ENCODE measurements around the gene PYGL. TPM values are rescaled to one million over a fixed set of nuclear protein-coding genes. Genes with fewer than 3 reads are reported as not detected.

PYGL gene
- total and polyA plus RNA-seq, 10 donors, result 14.1 to 302 (median 101) TPM

GRCh38 chr14:50947446-50947845, 3.2 kb upstream of the PYGL start:
- H3K27me3 ChIP-seq (replicated peaks in 1 of 7), result peaks cover 0 to 25% (median 6%) of the 10 kb centered on the region in 7 donors
- H3K4me3 ChIP-seq, result no peak overlapping the region
- H3K4me1 ChIP-seq, result peaks cover 0 to 26% (median 21%) of the 10 kb centered on the region in 6 donors
- intact Hi-C loops (cut with DNase I; ENCODE audit: low total_unique reads), result no loop called here
- no peak overlapping the region for H3K27ac ChIP-seq
- WGBS, 5 donors, result 69 to 89% (median 84%) methylated on average over 4 of the region's 4 CpGs
- DNase-seq, result no peak
- peaks cover 0 to 4% (median 0%) of the 10 kb centered on the region in 8 donors for H3K9me3 ChIP-seq
- no peaks in the 10 kb centered on the region for H3K36me3 ChIP-seq
- TF ChIP-seq POLR2AphosphoS5 (IDR thresholded peaks at IDR 0.05) (no peak), POLR2A (IDR thresholded peaks at IDR 0.05) (no peak)
- TF ChIP-seq, protein P1, sequence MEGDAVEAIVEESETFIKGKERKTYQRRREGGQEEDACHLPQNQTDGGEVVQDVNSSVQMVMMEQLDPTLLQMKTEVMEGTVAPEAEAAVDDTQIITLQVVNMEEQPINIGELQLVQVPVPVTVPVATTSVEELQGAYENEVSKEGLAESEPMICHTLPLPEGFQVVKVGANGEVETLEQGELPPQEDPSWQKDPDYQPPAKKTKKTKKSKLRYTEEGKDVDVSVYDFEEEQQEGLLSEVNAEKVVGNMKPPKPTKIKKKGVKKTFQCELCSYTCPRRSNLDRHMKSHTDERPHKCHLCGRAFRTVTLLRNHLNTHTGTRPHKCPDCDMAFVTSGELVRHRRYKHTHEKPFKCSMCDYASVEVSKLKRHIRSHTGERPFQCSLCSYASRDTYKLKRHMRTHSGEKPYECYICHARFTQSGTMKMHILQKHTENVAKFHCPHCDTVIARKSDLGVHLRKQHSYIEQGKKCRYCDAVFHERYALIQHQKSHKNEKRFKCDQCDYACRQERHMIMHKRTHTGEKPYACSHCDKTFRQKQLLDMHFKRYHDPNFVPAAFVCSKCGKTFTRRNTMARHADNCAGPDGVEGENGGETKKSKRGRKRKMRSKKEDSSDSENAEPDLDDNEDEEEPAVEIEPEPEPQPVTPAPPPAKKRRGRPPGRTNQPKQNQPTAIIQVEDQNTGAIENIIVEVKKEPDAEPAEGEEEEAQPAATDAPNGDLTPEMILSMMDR (IDR thresholded peaks at IDR 0.05 in 8 of 11, conservative IDR thresholded peaks at IDR 0.05 in 3 of 11), result no peak

DNA sequence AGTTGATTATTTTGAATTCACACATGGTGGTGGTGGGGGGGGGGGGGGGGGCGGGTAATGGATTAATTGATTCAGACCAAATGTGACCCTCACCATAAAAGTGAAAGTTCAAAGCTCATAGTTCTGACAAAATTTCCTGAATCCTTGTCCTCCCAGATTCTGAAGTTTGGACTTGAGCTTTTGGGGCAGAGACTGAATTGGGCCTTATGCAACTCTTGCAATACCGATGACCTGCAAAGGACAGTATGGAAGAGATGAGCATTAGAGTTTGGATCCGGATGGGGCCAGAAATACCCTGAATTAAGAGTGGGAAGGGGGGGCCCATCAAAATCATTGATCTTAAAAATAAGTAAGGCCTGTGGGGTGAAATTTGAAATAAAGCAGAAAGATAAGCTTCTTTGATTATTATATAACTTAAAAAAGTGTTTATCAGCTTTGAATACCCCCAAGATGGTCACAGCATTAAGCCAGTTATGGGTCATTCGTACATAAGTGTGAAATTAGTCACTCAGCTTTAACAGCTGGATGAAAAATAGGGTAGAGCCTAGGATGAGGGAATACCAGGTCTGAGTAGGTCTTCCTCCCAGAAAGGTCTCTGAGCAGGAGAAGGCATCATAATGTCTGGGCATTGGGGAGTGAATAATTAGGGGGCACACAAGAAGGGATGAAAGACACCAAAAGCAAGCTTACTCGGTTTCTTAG, 2.1 kb upstream of the PYGL start:
- Histone ChIP-seq H3K4me3 (no peak overlapping the region), H3K9me3 (peaks cover 0 to 4% (median 0%) of the 10 kb centered on the region in 8 donors), H3K27ac (no peak overlapping the region), H3K27me3 (replicated peaks in 1 of 7) (peaks cover 0 to 29% (median 6%) of the 10 kb centered on the region in 7 donors), H3K36me3 (peaks cover 0 to 3% (median 0%) of the 10 kb centered on the region in 6 donors), H3K4me1 (peaks cover 0 to 29% (median 21%) of the 10 kb centered on the region in 6 donors)
- intact Hi-C loops (cut with DNase I; ENCODE audit: low total_unique reads), result no loop called here
- DNase-seq, result no peak
- WGBS, 5 donors, result 91 to 97% (median 94%) methylated on average over 5 of the region's 5 CpGs
- TF ChIP-seq POLR2AphosphoS5 (IDR thresholded peaks at IDR 0.05), result no peak
- TF ChIP-seq POLR2A (IDR thresholded peaks at IDR 0.05), result no peak
- TF ChIP-seq, protein P1 (IDR thresholded peaks at IDR 0.05 in 8 of 11, conservative IDR thresholded peaks at IDR 0.05 in 3 of 11), result no peak

- peaks cover 0 to 33% (median 6%) of the 10 kb centered on the region in 7 donors for H3K27me3 ChIP-seq (replicated peaks in 1 of 7)
- H3K9me3 ChIP-seq, result peaks cover 0 to 4% (median 0%) of the 10 kb centered on the region in 8 donors
- peaks cover 0 to 12% (median 0%) of the 10 kb centered on the region in 6 donors for H3K36me3 ChIP-seq
- DNase-seq, result peak; percentile 79
- WGBS, 5 donors, result 7 to 14% (median 12%) methylated on average over 25 to 29 of the region's 29 CpGs
- H3K27ac ChIP-seq, result peak overlapping the region in 7 of 8 donors; percentile 79 to 93 (median 87)
- intact Hi-C loops (cut with DNase I; ENCODE audit: low total_unique reads), result no loop called here
- peak overlapping the region; percentile 56 to 80 (median 66) for H3K4me3 ChIP-seq
- H3K4me1 ChIP-seq, result peaks cover 0 to 37% (median 22%) of the 10 kb centered on the region in 6 donors
- TF ChIP-seq POLR2A (IDR thresholded peaks at IDR 0.05) (no peak), POLR2AphosphoS5 (IDR thresholded peaks at IDR 0.05) (peak in 1 of 3 donors; percentile 3)
- TF ChIP-seq, protein P1 (IDR thresholded peaks at IDR 0.05 in 8 of 11, conservative IDR thresholded peaks at IDR 0.05 in 3 of 11), result peak in 1 of 11 experiments; percentile 15
Observed at GRCh38 chr14:50944647-50945413, 547 bp upstream of the PYGL start.
